CD4-positive, alpha-beta T cell (primary cell): Measurements from ENCODE around the gene REV1. TPM values are rescaled to one million over a fixed set of nuclear protein-coding genes. Genes with fewer than 3 reads are reported as not detected.
"Not testable (repeated sequence)": the region's sequence is repeated elsewhere in the genome, so short reads cannot be mapped to it uniquely, and the experiment has no call there.

Source experiments
- ATAC-seq: fragments of 200-7000 bp; cut with Tn5 transposase; one replicate; pipeline ENCODE4 v1.10.0; 2022; ENCODE audit warnings: mild to moderate bottlenecking; ENCODE audit not compliant: poor library complexity
- CTCF ChIA-PET: fragments of 350-600 bp; sonication (Branson Sonifier 250); formaldehyde crosslinking; loops from one replicate; lab custom pipeline; 2021; ENCODE audit warnings: antibody characterized with exemption, inconsistent platforms; lab: Charles Lee
- POLR2A ChIA-PET: fragments of 350-600 bp; sonication (Branson Sonifier 250); formaldehyde crosslinking; loops from one replicate; lab custom pipeline; 2021; ENCODE audit warnings: antibody characterized with exemption, inconsistent platforms; lab: Charles Lee
- DNase-seq, 14 experiments: peaks; one replicate each; pipeline ENCODE4 v3.0.0-alpha.2; 2013 to 2020; ENCODE audit warnings: mixed read lengths in 2 of 14
- H3K27ac ChIP-seq, 2 donors: one replicate each; pipeline versions ENCODE4 v1.5.1 to v1.7.0; 2013; ENCODE audit warnings: low read length in 2 of 2, low read depth in 1 of 2, mild to moderate bottlenecking in 1 of 2
- H3K27me3 ChIP-seq, 2 experiments: 1 replicate in 1 of 2; 2 replicates in 1 of 2; pipeline versions ENCODE4 v1.6.1 to v1.7.0; 2013; ENCODE audit warnings: low read length in 2 of 2, control low read depth in 1 of 2, mild to moderate bottlenecking in 1 of 2, moderate library complexity in 1 of 2; ENCODE audit not compliant: insufficient read depth in 2 of 2, control insufficient read depth in 1 of 2
- H3K36me3 ChIP-seq: one replicate; pipeline ENCODE4 v1.6.1; 2013; ENCODE audit warnings: low read length, control low read depth; ENCODE audit not compliant: insufficient read depth
- H3K4me1 ChIP-seq: one replicate; pipeline ENCODE4 v1.6.1; 2013; ENCODE audit warnings: low read length, control low read depth; ENCODE audit not compliant: insufficient read depth
- H3K4me3 ChIP-seq: one replicate; pipeline ENCODE4 v1.5.1; 2013; ENCODE audit warnings: mild to moderate bottlenecking, low read length, moderate library complexity
- H3K9me3 ChIP-seq, 2 experiments: 1 replicate in 1 of 2; 2 replicates in 1 of 2; pipeline versions ENCODE4 v1.6.1 to v1.7.0; 2013; ENCODE audit warnings: low read length in 2 of 2, mild to moderate bottlenecking in 2 of 2, control low read depth in 1 of 2, moderate library complexity in 1 of 2; ENCODE audit not compliant: control insufficient read depth in 1 of 2, insufficient read depth in 1 of 2
- H3K27ac Mint-ChIP-seq: one replicate; pipeline ENCODE4 v1.8.0; 2020; ENCODE audit warnings: mixed read lengths
- H3K27me3 Mint-ChIP-seq: one replicate; pipeline ENCODE4 v1.8.0; 2021; ENCODE audit warnings: mixed read lengths
- H3K36me3 Mint-ChIP-seq: one replicate; pipeline ENCODE4 v1.8.0; 2021; ENCODE audit warnings: low read depth, mixed read lengths
- H3K4me1 Mint-ChIP-seq: one replicate; pipeline ENCODE4 v1.8.0; 2021; ENCODE audit warnings: low read depth, mixed read lengths
- H3K4me3 Mint-ChIP-seq: one replicate; pipeline ENCODE4 v1.8.0; 2020; ENCODE audit warnings: mild to moderate bottlenecking, mixed read lengths
- H3K9me3 Mint-ChIP-seq: one replicate; pipeline ENCODE4 v1.8.0; 2020; ENCODE audit warnings: mixed read lengths
- CTCF ChIP-seq: fragments of 200-600 bp; IDR thresholded peaks from one replicate; pipeline ENCODE4 v1.8.0; 2022; ENCODE audit warnings: antibody characterized with exemption, mild to moderate bottlenecking
- intact Hi-C, 2 experiments: fragments of 100-400 bp; cut with DNase I in 1 of 2; cut with micrococcal nuclease in 1 of 2; formaldehyde crosslinking; loops; one replicate each; pipeline versions ENCODE4 v1.15.1 to v1.9.0; 2023 to 2025; cut with DNase I, micrococcal nuclease
- total RNA-seq, 174 experiments: library from RNA in 2 of 174; stranded (reverse) in 2 of 174; gene quantifications; one replicate each; pipeline ENCODE4 v1.2.3 and lab custom pipeline; 2021 to 2026

REV1 gene
- total RNA-seq, 2 experiments from 2014 or later, result 39.8 TPM

DNA sequence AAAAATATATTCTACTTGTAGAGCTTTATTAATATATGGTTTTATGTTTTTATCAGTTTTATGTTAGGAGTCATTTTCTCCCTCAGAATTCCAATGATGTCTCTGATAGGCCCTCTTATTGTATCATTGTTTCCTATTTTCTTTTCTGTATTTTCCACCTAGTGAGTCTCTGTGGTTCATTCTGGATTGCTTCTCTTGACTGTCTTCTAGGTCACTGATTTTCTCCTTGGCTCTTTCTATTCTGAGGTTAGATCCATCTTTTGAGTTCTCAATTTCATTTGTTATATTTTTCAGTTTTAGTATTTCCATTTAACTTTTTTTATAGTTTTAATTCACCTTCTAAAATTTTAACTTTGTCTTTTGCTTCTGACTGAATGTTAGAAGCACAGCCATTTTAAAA lies 115.1 kb downstream of the REV1 start:
- no peak overlapping the region for H3K4me3 ChIP-seq
- H3K36me3 ChIP-seq, result peaks cover 85% of the 10 kb centered on the region
- peaks cover 0 to 5% of the 10 kb centered on the region in 2 experiments for H3K9me3 ChIP-seq
- ChIA-PET POLR2A (no interaction called here), CTCF (interaction anchor here (0.6 kb wide), 1 partner anchor 770 kb away, joined by 3 read pairs; no protein-coding TSS in a partner anchor)
- no peaks in the 10 kb centered on the region for H3K27me3 ChIP-seq
- intact Hi-C loops, result no loop called here
- no peaks in the 10 kb centered on the region for H3K4me1 Mint-ChIP-seq
- no peaks in the 10 kb centered on the region for H3K4me1 ChIP-seq
- no peak overlapping the region for H3K27ac Mint-ChIP-seq
- no peaks in the 10 kb centered on the region for H3K9me3 Mint-ChIP-seq
- ATAC-seq (no peak), DNase-seq (no peak)
- H3K4me3 Mint-ChIP-seq, result no peak overlapping the region
- H3K27me3 Mint-ChIP-seq, result no peaks in the 10 kb centered on the region
- no peak for TF ChIP-seq CTCF
- H3K27ac ChIP-seq, result no peak overlapping the region
- H3K36me3 Mint-ChIP-seq, result peaks cover 97% of the 10 kb centered on the region

- Mint-ChIP-seq H3K27me3 (no peaks in the 10 kb centered on the region), H3K4me3 (no peak overlapping the region), H3K4me1 (no peaks in the 10 kb centered on the region), H3K9me3 (no peaks in the 10 kb centered on the region), H3K36me3 (peaks cover 97% of the 10 kb centered on the region), H3K27ac (no peak overlapping the region)
- H3K27me3 ChIP-seq, result no peaks in the 10 kb centered on the region
- peaks cover 87% of the 10 kb centered on the region for H3K36me3 ChIP-seq
- intact Hi-C loops, result no loop called here
- no peak for TF ChIP-seq CTCF
- H3K4me1 ChIP-seq, result no peaks in the 10 kb centered on the region
- peaks cover 0 to 5% of the 10 kb centered on the region in 2 experiments for H3K9me3 ChIP-seq
- DNase-seq, result no peak
- ATAC-seq, result no peak
- ChIA-PET CTCF (no interaction called here), POLR2A (no interaction called here)
- no peak overlapping the region for H3K4me3 ChIP-seq
- H3K27ac ChIP-seq, result no peak overlapping the region
Observed at GRCh38 chr2:99373144-99373543, 116.7 kb downstream of the REV1 start.

- ATAC-seq, H3K9me3 ChIP-seq, H3K27me3 ChIP-seq, H3K27ac ChIP-seq, H3K4me1 ChIP-seq, H3K27me3 Mint-ChIP-seq, H3K4me1 Mint-ChIP-seq, H3K9me3 Mint-ChIP-seq, POLR2A ChIA-PET, H3K4me3 Mint-ChIP-seq, DNase-seq, H3K4me3 ChIP-seq, intact Hi-C loops, H3K27ac Mint-ChIP-seq: not testable (repeated sequence)
- H3K36me3 ChIP-seq, result peaks cover 89% of the 10 kb centered on the region
- CTCF ChIA-PET, result interaction anchor here (0.6 kb wide), 1 partner anchor 48 kb away, joined by 3 read pairs; no protein-coding TSS in a partner anchor
- H3K36me3 Mint-ChIP-seq, result peaks cover 94% of the 10 kb centered on the region
Observed at GRCh38 chr2:99368854-99369253, 121.0 kb downstream of the REV1 start.

DNA sequence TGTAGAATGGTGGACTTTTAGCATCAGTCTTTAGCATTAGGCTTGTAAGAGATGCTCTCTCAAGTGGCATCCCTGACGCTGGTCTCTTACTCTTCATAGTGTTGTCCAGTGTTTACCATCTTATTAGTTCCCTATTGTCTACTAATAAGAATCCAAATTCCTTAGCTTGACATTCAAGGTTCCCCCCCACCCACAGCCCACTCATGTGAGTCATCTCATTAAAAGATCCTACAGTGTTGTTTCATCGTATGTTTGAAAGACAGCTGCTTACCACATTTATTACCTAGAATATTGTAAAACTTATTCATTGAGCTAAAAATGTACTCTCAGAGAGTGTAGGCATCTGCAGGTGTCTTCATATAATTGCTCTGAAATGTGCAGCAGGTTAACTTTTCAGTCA lies 124.2 kb downstream of the REV1 start:
- no peaks in the 10 kb centered on the region for H3K9me3 ChIP-seq
- H3K27ac ChIP-seq, result no peak overlapping the region
- ATAC-seq, result no peak
- H3K9me3 Mint-ChIP-seq, result no peaks in the 10 kb centered on the region
- no peak overlapping the region for H3K4me3 Mint-ChIP-seq
- no peak overlapping the region for H3K4me3 ChIP-seq
- no peak overlapping the region for H3K27ac Mint-ChIP-seq
- CTCF ChIA-PET, result interaction anchor here (1.2 to 1.5 kb wide), 4 partner anchors 11 to 124 kb away, joined by 3 read pairs; partner anchors contain the start of genes EIF5B and REV1
- H3K27me3 Mint-ChIP-seq, result no peaks in the 10 kb centered on the region
- H3K27me3 ChIP-seq, result no peaks in the 10 kb centered on the region
- no peak for DNase-seq
- peaks cover 84% of the 10 kb centered on the region for H3K36me3 ChIP-seq
- no peaks in the 10 kb centered on the region for H3K4me1 ChIP-seq
- TF ChIP-seq CTCF, result no peak
- H3K36me3 Mint-ChIP-seq, result peaks cover 89% of the 10 kb centered on the region
- no peaks in the 10 kb centered on the region for H3K4me1 Mint-ChIP-seq
- POLR2A ChIA-PET, result no interaction called here
- intact Hi-C loops, result no loop called here
